GM21786 (cell line): ENCODE data around the gene FHL3.

Experiments used
- ATAC-seq: cut with Tn5 transposase; IDR thresholded peaks from one replicate; pipeline ENCODE4 v1.9.1; 2021; ENCODE audit not compliant: unreplicated experiment

FHL3 gene, protein sequence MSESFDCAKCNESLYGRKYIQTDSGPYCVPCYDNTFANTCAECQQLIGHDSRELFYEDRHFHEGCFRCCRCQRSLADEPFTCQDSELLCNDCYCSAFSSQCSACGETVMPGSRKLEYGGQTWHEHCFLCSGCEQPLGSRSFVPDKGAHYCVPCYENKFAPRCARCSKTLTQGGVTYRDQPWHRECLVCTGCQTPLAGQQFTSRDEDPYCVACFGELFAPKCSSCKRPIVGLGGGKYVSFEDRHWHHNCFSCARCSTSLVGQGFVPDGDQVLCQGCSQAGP

DNA sequence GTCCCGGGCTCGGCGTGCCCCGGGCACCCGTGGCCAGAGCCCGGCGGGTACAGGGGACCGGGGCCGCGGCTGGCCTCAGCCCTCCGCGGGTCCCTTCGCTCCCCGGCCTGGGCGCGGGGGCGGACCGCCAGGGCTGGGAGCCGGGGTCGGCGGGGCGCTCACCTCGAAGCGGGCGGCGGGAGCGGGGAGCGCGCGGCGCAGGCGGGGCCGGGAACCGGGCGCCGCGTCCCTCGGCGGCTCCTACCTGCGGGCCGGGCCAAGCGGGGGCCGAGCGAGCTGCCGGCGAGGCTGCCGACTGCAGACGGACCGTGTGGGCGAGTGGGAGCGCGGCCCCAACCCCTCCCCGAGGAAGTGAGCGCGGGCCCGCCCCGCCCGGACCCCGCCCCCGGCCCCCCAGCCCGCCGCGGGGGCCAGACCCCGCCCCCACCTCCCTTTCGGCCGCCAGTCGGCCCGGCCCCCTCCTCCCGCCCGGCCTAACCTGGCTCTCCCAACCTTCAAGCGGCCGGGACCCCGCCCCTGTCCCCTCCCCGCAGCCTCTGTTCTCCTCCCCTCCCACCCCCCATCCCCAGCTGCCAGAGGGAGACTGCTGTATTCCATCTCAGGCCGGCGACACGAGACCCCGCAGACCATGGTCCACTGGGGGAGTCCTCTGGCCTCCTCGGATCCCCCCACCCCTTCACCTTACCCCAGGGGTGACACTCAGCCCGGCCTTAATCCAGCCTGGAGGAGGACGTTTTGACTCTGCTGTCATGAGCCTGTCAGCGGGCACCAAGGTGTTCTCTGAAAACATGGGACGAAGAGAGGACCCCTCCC, at the start of gene FHL3:
Gene FHL3, minus strand, starts transcription at position 320 of the 813 bp plus-strand sequence. CDS start 6,102 bp downstream, outside the sequence.
- no peak for ATAC-seq

DNA sequence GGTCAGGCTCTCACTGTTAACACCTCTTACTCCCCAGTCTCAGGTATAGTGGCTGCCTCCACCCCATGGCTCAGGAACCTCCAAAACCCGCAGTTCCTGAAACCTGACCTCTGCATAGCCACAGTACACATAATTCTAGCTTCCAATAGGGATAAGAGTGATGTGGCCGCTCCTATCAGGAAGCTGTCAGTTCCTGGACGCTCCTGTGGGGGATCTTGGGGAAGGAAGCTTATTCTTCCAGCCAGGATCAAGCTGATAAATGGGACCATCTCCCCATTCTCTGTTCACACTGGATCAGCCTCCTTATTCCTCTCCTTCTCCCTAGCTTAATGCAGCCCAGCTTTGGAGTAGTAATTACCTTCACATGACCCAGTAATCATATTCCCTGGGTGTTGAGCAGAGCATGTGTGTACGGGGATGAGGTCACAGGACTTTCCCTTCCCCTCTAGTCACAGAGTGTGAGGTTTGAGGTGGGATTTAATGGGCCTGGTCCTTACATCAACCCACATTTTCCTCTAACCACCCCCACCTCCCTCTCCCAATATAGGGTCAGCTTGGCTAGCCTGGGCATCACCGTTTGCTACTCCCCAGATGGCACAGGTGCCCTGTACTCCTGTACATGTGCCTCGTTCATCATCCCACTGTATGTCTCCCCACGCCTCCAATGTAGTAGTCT, 48.2 kb upstream of the FHL3 start:
- ATAC-seq, result no peak

DNA sequence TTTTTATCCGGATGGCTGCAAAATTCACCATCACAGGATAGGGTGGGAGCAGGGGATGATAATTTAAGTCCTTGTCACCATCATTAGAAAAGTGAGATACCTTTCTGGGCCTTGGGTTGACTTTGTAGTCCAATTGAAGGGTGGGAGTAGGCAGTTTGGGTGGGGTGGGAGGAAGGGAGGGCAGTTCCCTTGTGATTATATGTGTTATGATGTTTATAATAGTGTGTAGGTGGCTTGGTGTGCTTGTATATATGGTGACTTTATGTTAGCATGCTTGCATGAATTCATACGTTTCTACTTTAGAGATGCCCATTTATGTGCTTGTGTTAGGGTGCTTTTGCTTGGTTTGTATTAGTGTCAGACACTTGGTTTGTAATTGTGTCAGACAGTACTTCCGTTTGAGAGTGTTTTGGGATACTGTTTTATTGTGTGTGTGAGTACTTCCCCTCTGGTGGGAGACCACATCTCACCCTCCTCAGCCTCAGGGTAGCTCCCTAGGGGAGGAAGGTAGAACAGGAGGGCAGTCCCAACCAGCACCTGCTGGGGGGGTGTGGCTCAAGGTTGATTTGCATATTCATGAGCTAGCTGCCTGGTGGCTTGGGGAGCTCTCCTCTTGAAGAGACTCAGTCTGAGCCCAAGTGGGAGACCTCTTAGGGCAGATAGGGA, 47.6 kb upstream of the FHL3 start:
- ATAC-seq, result no peak

DNA sequence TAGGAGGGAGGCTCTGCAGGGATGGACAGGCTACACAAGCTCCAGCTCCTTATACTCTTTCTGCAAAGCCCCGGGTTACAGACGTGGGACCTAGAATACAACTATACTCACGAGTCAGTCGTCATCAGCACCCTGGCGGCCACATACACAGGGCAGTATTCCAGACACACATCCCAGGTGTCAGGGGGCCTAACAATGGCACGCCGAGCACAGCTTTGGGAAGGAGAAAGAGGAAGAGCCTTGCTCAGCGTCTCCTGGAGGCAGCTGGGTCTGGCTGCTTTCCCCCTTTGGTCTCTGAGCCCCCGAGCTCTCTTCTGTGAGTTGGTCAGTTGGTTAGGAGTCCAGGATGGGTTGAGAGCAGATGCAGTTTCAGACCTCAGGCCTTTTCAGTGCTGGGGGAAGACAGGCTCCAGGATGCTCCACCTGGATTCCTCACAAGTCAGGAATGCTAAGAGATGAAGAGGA, 45.8 kb upstream of the FHL3 start:
- no peak for ATAC-seq

DNA sequence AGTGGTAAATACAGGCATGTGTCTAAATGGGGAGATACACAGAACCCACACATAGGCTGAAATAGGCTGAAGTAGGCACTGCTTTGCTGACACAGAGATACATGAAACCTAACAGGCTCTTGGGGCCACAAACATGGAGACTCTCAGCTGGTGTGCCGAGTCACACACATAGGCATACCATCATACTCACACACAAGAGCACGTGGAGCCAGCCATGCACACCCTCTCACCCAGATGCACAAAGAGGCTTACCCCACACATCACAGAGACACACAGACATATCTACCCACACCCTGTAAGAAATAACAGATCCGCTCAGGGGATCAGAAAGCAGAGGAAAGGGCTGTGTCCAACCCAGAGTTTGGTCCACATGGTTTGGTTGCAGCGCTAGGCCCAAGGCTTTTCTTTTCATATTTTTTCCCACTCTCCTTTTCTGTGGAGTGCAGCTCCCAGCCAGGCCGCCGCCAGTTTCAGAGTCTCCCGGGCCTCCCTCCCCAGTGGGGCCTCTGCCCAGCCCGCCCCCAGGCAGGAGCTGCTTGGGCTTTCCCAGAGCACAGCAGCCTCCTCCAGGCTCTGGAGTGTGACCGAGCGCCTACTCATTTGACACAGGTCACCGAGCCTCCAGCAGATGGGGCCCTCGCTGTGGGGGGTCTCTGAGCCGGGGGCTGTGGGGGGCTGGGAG, 45.2 kb upstream of the FHL3 start:
- ATAC-seq, result no peak

DNA sequence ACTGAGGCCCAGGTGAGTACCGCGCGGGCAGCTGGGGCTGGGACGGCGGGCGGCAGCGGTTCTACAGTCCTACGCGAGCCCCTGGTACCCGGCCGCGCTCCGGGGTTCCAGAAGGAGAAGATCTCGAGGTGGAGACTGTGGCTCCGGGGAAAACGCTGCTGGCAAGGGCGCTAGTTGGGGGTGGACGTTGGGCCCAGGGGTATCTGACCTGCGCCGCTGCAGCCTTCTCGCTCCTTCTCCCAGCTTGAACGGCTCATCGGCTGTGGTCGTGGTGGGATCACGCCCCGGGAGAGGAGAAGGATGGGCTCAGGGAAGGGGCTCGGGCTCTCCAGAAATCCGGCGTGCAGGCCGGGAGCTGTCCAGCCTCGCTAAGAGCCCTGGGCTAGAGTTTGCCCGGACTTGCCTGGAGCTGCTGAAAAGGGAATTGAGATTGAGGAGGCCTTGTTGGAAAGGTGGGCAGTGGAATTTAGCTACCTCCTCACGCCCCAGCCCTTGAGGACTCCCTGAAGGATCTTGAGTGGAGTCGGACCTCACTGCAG, 42.4 kb upstream of the FHL3 start:
- no peak for ATAC-seq

DNA sequence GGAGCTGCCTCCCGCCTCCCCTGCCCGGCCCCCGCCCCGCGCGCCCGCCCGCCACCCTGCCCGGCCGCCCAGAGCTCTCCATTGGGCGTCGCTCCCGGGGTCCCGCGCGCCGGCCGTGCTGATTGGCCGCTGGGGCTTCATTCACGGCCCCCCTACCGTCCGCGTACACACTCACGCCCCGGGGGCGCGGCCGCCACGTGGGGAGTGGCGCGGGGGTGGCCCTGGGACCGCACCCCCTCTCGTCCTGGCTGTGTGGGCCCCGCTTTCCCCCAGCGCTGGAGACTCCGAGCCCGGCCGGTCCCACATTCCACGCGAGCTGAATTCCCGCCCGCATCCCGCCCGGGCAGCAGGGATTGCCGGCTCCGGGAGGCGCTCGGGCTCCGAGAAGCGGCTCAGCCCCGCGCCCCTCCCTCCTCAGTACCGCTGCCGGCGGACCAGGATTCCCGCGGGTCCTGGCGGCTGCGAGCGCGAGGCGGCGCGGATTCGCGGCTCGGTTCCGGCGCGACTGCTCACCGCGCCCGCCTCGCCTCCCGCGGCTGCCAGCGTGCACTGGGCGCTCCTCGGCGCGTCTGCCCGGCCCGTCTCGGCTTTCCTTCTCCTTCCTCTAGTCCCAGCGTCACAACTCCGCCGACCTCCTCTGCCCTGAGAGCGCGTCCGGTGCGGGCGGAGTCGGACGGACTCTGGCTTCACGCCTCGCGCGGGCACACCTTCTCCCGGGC, 41.7 kb upstream of the FHL3 start:
- ATAC-seq, result peak; percentile 51

DNA sequence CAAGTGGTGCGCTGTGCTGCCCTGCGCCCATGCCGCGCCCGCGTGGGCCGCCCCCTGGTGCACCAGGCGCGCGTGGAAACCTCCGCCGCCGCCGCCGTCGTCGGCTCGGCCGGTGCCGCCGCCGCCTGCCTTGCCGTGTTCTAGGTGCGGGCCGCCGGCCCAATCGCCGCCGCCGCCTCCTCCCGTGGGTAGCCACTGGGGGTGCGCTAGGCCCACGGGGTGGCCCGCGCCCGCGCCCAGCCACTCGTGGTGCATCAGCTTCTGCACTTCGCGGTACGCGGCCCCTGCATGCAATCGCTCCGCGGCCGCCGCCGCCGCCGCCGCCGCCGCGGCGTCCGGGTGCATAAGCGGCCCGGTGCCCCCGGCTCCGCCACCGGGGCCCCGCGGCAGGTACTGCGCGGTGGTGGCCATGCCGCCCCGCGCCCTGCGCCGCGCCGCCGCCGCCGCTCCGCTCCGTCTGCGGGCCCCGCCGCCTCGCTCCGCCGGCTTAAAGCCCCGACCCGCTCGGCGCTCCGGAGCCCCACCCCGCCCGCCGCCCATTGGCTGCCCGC, 41.1 kb upstream of the FHL3 start, which contains the start of gene POU3F1:
Gene POU3F1, minus strand, starts transcription at position 461 of the 551 bp plus-strand sequence. Its CDS starts 50 bp downstream, at position 411.
- ATAC-seq, result peak; percentile 15

DNA sequence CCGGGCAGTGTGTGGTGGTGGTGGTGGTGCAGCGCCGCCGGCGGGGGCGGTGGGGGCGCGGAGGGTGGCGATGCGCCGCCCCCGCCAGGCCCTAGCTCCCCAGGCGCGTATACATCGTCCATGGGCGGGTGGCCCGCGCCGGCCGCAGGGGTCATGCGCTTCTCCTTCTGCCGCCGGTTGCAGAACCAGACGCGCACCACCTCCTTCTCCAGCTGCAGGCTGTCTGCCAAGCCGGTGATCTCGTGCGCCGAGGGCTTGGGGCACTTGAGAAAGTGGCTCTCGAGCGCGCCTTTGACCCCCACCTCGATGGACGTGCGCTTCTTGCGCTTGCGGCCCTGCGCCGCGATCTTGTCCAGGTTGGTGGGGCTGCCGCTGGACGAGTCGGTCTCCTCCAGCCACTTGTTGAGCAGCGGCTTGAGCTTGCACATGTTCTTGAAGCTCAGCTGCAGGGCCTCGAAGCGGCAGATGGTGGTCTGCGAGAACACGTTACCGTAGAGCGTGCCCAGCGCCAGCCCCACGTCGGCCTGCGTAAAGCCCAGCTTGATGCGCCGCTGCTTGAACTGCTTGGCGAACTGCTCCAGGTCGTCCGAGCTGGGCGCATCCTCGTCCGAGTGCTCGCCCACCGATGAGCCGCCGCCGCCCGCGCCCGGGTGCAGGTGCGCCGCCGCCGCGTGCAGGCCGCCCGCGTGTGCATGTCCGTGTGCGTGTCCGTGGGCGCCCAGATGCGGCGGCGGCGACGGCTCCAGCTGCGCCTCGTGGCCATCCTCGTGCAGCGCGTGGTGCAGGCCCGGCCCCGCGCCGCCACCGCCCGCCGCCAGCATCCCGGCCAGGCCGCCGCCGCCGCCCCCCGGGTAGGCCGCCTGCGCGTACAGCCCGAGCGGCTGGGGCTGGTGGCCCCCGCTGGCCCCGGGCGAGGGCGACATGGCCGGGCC, 40.4 kb upstream of the FHL3 start:
- ATAC-seq, result peak; percentile 5

DNA sequence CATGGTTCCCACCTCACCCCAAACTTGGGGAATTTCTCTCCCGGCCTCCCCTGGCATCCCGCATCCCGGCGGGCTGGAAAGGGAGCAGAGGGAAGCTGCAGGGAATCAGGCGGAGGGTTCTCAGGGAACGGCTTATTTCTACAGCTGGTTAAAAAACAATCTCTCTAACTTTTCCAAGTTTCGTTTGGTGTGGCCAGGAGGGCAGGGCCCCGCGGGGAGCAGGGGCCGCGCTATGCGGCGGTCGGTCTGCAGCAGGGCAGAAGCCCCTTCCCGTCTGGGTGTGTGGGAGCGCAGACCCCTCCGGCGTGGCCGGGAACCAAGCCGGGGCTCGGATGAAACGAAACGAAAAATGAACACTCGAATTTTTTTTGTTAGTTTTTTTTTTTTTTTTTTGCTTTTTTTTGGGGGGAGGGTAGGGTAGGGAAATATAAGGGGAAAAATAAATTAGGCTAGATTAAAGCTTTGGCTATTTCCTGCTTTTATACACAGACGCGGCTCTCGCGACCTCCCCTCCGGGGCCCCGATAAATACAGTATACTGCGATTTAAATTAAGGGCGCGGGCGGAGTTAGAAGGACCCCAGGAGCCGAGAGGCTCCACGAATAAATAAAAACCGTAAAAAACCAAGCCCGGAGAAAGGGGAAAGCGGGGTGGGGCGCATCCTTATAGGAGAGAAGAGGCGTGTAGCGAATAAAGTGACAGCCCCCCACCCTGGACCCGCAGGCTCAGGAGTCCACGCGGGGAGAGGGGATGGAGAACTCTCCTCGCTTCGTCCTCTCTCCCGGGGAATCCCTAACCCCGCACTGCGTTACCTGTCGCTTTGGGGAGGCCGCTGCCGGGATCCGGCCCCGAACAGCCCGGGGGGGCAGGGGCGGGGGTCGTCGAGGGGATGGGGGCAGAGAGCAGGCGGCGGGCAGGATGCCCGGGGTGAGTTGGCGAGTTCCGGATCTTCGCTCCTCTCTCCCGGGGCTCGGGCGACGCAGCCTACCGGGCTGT, 39.2 kb upstream of the FHL3 start:
- ATAC-seq, result no peak

DNA sequence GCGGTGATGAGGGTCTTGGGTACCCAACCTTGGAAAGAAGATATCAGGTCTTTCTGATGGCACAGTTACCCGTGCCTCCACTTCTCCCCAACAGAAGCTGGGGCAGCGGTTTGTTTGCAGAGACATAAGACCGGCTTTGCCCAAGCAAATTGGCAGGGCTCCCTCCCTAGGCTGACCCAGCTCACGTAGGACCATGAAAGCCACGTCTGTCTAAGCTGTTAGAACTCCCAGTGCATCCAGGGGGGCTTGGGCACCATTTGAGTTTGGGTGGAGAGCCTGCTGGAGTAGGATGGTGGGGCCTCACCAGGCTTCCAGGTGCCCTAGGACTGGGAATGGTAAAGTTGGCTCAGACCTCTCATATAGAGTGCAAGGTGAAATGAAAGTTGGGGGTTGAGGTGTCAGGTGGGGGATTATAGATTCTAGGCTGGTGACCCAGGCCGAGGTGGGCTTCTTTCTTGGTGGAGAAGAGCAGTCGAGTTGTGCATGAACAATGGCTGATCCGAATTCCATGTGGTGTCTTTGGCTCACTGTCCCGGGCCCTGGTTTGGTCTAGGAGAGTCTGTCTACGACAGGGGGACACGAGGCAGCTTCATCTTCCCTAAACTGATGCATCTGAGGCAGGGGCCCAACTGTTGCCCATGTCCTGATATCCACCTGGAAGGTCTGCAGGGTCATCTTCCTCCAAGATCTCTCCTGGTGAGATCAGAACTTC, 37.9 kb upstream of the FHL3 start:
- ATAC-seq, result no peak

DNA sequence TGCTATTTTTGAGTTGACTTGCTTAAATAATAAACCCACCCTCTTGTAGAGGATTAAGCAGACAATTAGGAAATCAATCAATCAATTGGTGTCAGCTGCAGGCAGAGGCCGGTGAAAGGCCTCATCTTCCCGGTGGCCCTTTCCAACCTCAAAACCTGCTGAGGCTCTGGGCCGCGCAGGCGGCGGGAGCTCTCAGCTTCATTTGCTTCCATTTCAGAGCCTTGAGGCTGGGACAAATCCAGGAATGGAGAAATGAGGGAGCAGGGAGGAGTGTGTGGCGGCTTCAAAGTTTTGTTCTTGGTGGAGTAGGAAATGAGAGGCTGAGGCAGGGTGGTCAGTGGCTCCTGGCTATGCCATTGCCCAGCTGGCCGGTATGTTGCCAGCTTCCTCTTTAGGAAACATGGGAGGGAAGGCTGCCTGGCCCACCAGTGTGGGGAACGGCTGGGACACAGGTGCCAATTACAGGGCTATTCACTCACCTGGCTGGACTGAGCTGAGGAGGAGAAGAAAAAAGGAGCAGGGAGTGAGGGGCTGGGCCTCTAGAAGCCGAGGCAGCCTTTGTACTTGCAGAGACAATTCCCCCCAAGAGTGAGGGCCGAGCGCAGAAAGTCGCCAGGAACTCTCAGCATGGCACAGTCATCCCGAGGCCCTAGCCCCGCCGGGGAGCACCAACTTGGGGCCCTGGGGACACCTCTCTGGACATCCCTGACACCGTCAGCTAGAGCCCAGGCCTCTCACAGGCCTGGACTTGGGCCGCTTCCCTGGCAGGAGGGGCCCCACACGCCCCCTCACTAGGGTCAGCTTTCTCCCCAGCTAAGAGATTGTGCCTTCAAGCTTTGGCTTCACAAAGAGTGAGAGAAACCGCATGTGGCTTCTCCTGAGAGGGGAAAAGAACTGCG, 36.9 kb upstream of the FHL3 start:
- no peak for ATAC-seq

DNA sequence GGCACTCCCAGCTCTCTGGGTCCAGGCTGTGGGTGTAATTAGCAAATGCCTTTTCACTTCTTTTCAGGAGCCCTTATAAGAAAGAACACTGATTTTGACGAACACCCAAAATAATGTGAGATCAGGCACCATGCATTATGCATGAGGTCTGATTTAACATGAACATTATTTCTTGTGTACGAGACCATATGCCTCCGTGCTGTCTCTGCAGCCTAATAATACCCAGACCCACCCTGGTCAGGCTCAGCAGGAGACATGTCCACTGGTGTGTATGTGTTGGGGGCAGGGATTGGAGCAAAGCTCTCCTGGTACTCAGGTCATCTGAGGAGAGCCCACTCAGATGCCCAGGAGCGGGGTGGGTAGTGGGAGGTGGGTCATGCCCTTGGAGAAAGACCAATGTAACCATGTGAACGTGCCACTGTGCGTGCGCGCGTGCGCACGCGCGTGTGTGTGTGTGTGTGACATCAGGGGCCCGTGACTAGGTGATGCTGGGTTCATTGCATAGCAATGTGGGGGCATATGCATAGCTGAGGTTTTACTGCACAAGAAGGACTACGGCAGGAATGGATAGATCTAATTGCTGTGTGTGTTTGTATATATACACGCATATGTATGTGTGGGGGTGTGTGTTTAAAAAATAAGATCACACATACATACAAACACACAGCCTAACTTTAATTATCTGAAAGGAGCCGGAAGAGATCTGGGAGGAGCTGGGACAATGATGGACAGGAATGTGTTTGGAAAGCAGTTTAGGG, 34.2 kb upstream of the FHL3 start:
- no peak for ATAC-seq

DNA sequence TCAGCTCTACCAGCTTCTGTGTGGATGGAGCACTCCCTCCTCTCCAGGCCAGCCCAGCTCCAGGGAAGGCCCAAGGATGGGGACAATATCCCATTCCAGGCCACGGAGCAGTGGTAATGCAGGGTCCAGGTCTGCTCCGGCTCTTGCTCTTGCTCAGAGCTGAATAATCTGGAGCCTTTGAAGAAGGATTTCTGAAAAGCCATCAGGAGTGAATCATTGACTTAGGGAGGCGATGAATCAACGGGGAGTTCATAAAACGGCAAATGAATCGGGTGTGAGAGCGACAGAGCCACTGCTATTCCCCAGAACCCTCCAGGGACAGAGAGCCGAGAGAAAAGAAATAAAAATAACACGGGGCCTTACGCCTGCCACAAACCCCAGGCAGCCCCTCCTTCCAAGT, 33.5 kb upstream of the FHL3 start:
- no peak for ATAC-seq
